Limb (tissue), 2 donors: Measurements from ENCODE around the gene TIGD6.
A peak's percentile ranks its signal among the peaks of the same experiment; 100 is the strongest.

ENCODE experiments used
- DNase-seq, 2 donors: peaks; one replicate each; pipeline ENCODE4 v3.0.0-alpha.2; 2016; ENCODE audit errors: extremely low spot score in 2 of 2

TIGD6 gene

DNA sequence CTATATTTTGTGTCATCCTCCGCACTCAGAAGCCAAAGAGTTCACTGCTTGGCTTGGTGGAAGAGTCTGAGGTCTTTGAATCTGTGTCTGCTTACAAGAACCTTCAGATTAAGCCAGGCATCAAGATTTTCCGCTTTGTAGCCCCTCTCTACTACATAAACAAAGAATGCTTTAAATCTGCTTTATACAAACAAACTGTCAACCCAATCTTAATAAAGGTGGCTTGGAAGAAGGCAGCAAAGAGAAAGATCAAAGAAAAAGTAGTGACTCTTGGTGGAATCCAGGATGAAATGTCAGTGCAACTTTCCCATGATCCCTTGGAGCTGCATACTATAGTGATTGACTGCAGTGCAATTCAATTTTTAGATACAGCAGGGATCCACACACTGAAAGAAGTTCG is 19.2 kb downstream of the TIGD6 start:
- DNase-seq, result no peak

- DNase-seq, result no peak
These were observed 20.6 kb downstream of the TIGD6 start for GRCh38 chr5:149979896-149980295.

DNA sequence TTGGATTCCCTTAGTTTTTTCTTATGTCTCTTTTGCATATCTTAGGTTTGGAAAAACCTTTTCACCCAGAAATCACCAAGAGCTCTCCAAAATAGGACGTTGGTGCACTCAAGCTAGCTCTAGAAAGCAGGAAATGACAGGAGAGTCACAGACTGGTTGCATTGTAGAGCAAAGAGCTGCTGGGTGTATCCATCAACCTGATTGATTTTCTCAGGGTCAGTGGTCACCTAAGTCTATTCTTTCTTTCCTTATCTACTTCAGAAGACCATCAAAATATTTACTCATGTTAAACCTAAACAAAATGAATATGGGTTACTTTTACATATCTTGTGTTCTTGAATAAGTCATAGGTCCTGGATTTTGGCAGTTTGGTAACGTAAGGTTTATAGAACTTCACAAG is 25.0 kb downstream of the TIGD6 start:
- no peak for DNase-seq

DNA sequence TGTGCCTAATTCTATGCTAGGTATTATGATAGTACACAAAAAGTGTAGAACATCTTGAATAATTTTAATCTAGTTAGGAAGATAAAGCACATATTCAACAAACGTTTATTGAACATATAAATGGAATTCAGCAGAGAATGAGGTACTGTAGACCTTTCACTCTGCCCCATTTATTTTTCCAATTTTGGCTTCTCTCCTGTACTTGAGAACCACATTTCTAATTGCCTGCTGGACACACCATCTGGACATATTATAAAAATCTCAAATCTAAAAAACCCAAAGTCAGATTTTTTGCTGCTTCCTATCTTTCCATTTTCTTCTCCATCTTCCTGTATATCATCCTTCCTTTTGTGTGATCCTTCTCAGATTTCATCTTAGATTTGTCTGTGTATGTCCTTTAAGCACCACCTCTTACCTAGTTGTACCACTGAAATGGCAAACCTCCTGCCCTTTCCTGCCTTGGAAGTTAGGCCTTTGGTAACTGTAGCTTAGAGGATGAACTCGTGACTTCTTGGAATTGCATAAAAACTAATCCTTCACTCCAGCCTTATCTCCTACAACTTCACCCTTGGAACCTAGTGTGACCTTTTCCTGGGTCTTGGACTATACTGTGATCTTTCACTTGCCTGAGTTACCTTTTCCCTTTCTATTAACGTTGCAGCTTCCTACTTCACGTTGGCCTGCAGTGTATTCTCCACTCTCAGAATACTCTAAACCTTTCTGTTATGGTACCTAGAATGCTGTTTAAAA is 31.1 kb downstream of the TIGD6 start:
- DNase-seq, result no peak

- no peak for DNase-seq
These were observed 33.5 kb downstream of the TIGD6 start for GRCh38 chr5:149966946-149967345.

- no peak for DNase-seq
These were observed 36.7 kb downstream of the TIGD6 start for GRCh38 chr5:149963729-149964128.

DNA sequence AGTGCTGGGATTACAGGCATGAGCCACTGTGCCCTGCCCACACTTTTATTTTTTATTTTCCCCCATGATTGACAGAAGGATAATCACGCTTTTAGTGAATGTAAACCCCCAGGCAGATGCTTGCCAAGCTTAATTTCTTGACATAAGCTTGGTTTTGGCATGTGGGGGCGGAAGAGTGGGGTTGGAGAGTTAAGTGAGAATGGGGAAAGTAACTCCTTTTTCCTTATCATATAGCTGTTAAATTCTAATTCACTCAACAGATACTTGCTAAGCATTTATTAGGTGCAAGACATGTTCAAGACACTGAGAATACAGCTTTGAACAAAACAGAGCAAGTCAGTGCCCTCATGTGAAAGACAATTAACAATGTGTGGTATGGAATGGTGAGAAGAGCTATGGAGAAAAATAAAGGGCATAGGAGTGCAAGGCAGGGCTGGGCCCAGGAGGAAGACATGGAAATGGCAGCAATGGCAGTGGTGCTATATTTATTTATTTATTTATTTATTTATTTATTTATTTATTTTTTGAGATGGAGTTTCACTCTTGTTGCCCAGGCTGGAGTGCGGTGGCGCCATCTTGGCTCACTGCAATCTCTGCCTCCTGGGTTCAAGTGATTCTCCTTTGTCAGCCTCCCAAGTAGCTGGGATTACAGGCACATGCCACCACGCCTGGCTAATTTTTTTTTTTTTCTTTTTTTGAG is 37.7 kb downstream of the TIGD6 start:
- DNase-seq, result no peak

GRCh38 chr5:149961957-149962409 is 38.5 kb downstream of the TIGD6 start:
- DNase-seq, result peak in 1 of 2 donors; percentile 47

- no peak for DNase-seq
These were observed 39.2 kb downstream of the TIGD6 start for GRCh38 chr5:149961186-149961685.

GRCh38 chr5:149960272-149961185 is 39.9 kb downstream of the TIGD6 start, which contains the start of gene SLC26A2:
TSS of gene SLC26A2 (plus strand) at chr5:149960758. CDS start at chr5:149977653, 16,895 bp downstream.
- DNase-seq, result peak; percentile 97 to 98

GRCh38 chr5:149959406-149960236 is 40.8 kb downstream of the TIGD6 start:
- DNase-seq, result peak in 1 of 2 donors; percentile 39

DNA sequence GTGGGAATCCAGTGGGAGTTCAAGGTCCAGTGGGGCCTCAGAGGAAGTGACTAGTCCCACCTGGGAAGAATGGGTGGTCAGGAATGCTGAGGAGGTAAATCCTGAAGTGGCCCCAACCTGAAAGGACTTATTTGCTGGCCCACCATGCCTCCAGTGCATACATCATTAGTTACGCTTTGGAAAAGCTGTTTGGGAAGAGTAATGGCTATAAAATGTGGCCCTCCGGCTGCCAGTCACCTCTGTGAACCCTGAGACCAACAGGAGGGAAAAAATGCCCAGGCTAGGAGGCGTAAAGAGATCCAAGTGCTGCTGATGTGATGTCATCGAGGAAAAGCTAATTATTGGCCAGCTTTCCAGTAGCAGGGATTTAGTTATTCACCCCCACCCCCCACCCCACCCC is 42.6 kb downstream of the TIGD6 start:
- no peak for DNase-seq

- no peak for DNase-seq
These were observed 43.8 kb downstream of the TIGD6 start for GRCh38 chr5:149956685-149957084.

DNA sequence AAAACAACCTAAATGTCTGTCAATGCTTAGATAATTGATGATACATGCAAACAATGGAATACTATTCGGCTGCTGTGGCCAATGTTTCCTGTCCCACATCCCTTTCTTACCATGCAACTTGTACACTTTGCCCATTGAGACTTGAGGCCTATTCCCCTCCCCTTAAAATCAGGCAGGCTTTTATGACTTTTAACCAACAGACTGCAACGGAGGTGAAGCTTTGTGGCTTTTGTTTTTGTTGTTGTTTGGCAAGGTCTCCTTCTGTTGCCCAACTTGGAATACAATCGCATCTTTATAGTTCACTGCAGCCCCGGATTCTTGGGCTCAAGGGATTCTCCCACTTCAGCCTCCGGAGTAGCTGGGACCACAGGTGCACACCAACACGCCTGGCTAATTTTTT is 45.7 kb downstream of the TIGD6 start:
- DNase-seq, result no peak

GRCh38 chr5:149953436-149954121 is 46.9 kb downstream of the TIGD6 start:
- DNase-seq, result no peak

DNA sequence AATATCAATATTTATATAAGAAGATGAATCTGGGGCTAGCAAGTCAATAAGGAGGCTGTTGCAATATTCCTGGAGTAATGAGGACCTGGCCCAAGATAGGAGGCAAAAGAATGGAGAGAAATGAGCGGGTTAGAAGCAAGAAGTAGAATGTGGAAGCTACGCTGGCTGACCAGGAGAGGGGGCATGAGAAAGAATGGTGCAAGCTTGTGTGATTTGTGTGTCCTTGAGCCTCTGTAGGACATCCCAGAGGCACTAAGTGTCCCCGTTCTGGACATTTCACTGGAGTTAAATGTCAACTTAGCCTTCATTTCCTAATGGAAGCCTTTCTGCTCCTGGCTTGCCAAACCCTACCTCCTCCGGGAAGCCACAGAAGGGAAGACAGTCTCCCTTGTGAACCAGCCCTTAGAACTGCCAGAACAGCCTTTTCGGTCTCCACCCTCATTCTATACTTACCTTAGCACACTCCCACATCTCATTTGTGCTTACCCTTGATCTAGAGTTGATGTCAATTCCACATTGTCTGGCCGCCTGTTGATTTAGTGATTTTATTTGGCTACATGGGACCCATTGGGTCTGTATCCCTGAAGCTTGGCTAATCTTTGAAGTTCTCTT is 49.2 kb downstream of the TIGD6 start:
- DNase-seq, result no peak

- DNase-seq, result no peak
These were observed 51.5 kb downstream of the TIGD6 start for GRCh38 chr5:149948993-149949392.

- no peak for DNase-seq
These were observed 54.3 kb downstream of the TIGD6 start for GRCh38 chr5:149946118-149946517.

DNA sequence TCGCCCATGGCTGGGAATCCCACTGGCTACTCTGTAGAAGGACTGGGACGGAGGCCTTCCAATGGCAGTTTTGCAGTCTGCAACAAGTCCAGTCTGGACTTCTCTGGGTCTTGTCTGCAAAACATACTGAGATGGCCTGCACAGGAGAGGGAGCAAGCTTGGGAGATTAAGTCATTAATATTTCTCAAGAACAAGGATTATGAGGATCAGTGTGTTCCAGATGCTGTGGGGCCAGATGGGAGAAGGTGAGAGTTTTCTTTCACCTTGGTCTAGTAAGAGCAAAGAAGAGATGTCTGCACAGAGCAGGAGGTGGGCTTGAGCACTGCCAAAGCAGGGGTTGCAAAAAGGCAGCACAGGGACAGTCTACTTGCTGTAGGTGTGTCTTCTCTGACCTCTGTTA is 55.8 kb downstream of the TIGD6 start, which contains the start of gene PDE6A:
Gene PDE6A (minus strand): TSS at position 128 of the 400 bp plus-strand sequence. CDS start 120 bp downstream, at position 8.
- DNase-seq, result no peak
